22Rv1 (cell line): ENCODE measurements around the gene MSI2.

ENCODE experiments used
- CTCF ChIP-seq: fragments of 450-650 bp; IDR thresholded peaks from 2 replicates; pipeline ENCODE4 v1.5.1; 2017; ENCODE audit warnings: mild to moderate bottlenecking
- ZFX ChIP-seq: fragments of 450-650 bp; IDR thresholded peaks from 2 replicates; pipeline ENCODE4 v1.6.1; 2017; ENCODE audit warnings: antibody characterized with exemption, borderline replicate concordance

DNA sequence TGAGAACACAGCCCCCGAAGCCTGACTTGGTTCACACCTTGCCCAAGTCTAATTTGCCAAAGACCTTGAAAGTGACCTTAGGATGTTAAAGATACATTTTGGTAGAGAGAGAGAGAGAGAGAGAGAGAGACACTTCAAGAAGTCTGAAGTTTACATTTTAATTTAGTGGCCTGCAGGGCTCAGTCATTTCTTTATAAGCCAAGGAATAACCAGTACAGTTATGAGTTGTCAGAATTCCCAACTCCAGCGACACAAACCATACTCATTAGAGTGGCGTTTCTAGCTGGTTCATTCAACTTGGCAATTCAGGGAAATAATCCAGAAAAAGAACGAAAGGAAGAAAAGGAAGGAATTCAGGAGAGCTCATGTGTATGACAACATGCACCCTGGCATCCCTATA is 284.7 kb downstream of the MSI2 start:
- TF ChIP-seq CTCF (no peak), ZFX (no peak)
